Activated naive CD8-positive, alpha-beta T cell (primary cell): ENCODE measurements around the gene PPP1R13L.

Experiments
- H3K27ac Mint-ChIP-seq: one replicate; pipeline ENCODE4 v1.8.0; 2021; ENCODE audit warnings: mixed read lengths
- H3K27me3 Mint-ChIP-seq: one replicate; pipeline ENCODE4 v1.8.0; 2021; ENCODE audit warnings: mixed read lengths
- H3K36me3 Mint-ChIP-seq: one replicate; pipeline ENCODE4 v1.8.0; 2021; ENCODE audit warnings: mixed read lengths
- H3K4me1 Mint-ChIP-seq: one replicate; pipeline ENCODE4 v1.8.0; 2021; ENCODE audit warnings: low read depth, mixed read lengths
- H3K4me3 Mint-ChIP-seq: one replicate; pipeline ENCODE4 v1.8.0; 2021; ENCODE audit warnings: mild to moderate bottlenecking, mixed read lengths
- H3K9me3 Mint-ChIP-seq: one replicate; pipeline ENCODE4 v1.8.0; 2021; ENCODE audit warnings: low read depth, mixed read lengths

PPP1R13L gene

DNA sequence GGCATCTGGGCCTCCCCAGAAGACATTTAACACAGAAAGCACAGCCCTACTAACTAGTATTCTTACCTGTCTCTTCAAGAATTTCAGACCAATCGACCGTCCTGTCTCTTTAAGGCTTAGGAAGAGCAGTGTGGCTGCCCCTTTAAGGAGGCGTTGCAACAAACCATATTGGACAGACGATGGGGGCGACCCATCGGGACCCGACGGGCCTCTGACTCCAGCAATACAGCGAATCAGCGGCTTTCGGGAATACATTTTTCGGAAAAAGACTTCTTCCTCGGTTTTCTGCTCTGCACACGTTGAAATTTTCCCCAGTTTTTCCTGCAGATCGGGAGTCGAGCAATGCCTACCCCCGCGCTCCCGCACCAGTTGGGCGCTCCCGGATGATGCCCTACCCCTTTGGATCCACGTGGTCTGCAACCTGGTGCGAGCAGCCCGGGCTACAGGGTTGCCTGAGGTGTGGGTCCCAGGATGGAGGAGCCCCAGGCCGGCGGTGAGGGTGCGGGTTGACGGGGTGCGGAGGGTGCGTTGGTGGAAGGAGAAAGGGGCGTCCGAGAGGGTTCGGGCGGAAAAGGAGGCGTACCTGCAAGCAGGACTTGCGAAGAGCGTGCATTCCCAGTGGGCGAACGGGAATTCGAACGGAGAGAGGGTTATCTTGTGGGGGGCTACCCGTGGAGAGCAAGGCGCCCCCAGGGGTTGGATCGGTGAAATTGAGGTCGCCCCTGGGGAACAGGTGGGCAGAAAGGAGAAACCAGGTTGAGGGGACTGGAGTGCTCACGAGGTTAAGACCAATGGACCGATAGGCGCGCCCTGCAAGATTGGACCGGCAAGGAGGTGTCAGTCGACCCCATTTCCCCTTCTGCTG is 1.6 kb upstream of the PPP1R13L start, which contains the start of gene POLR1G:
Gene POLR1G (plus strand): TSS at position 419 of the 865 bp plus-strand sequence. CDS start 53 bp downstream, at position 472.
- H3K4me1 Mint-ChIP-seq, result peaks cover 33% of the 10 kb centered on the region
- H3K9me3 Mint-ChIP-seq, result no peaks in the 10 kb centered on the region
- peak within 1 kb of the TSS; percentile 98 for H3K4me3 Mint-ChIP-seq
- peak within 1 kb of the TSS; percentile 96 for H3K27ac Mint-ChIP-seq
- H3K27me3 Mint-ChIP-seq, result peaks cover 10% of the 10 kb centered on the region
- H3K36me3 Mint-ChIP-seq, result peaks cover 3% of the 10 kb centered on the region

DNA sequence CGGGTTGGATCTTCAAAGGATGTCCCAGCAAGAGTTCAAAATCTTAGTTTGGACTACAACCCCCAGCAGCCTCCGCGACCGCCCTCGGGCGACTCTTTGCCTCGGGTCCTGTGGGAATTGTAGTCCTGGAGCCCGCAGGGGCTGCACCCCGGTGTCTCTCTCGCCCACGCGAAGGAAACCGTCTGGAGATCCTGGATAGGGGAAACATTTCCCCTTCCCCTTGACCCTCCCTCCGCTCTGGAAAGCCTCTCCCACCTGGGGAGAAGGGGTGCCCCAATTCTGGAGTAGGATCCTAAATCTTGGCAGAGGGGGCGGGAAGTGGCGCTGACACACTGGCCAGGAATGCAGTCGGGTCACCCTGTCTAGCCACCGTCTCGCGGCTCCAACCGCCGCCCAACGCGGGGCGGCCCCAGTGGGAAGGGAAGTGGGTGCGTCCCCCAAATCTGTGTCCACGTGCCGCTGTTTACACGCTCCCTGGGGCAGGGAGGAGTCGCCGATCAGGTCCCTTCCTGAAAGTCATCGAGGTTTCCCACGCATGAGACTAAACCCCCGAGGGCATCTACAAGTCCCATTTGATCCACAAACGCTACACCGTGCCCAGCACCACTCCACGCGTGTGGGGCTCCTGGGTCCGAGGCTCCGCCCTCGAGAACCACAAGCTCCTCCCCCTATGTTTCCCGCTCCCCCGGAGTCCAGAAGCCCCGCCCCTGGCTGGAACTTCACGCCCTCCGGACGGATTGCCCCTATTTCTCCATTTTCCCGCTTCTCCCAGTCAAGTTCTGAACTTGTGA is 761 bp upstream of the PPP1R13L start:
- peaks cover 3% of the 10 kb centered on the region for H3K36me3 Mint-ChIP-seq
- H3K9me3 Mint-ChIP-seq, result no peaks in the 10 kb centered on the region
- H3K4me3 Mint-ChIP-seq, result peak overlapping the region; percentile 98
- H3K27ac Mint-ChIP-seq, result peak overlapping the region; percentile 96
- peaks cover 10% of the 10 kb centered on the region for H3K27me3 Mint-ChIP-seq
- H3K4me1 Mint-ChIP-seq, result peaks cover 33% of the 10 kb centered on the region

DNA sequence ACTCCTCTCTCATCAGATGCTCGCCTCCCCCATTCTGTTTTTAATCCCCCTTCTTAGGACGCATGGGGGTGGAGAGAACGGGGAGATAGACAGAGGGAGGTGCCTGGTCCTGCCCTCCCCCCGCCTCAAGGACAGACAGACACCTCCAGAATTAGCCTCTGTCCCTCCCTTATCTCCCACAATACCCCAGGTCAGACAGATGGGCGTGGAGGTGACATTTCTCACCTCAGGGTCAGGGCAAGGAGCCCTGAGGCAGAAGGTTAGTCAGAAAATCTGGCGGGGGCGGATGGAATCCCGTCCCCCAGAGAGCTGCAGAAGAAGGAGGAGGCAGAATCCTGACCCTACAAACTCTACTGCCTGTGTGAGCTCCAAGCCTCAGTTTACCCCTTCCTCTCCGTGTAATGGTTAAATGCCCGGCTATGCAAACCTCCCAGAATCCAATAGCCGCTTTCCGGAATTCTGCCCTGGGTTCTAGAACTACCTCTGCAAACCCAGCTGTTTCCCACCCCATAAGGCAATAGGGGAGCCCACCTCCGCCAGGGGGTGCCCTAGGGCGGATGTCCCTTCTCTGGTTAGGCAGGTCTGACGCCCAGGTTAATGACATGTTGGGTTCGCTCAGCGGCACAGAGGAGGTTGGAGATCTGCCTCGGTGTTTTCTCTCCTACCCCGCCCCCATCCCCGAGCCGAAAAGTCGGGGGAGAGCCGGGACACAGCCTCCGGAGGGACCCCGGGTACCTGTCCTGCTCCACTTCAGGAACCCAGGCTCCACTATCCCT is 900 bp downstream of the PPP1R13L start:
- Mint-ChIP-seq H3K4me3 (peak overlapping the region; percentile 98), H3K9me3 (no peaks in the 10 kb centered on the region), H3K27me3 (peaks cover 13% of the 10 kb centered on the region), H3K4me1 (peaks cover 31% of the 10 kb centered on the region), H3K27ac (no peak overlapping the region), H3K36me3 (peaks cover under 1% of the 10 kb centered on the region)

DNA sequence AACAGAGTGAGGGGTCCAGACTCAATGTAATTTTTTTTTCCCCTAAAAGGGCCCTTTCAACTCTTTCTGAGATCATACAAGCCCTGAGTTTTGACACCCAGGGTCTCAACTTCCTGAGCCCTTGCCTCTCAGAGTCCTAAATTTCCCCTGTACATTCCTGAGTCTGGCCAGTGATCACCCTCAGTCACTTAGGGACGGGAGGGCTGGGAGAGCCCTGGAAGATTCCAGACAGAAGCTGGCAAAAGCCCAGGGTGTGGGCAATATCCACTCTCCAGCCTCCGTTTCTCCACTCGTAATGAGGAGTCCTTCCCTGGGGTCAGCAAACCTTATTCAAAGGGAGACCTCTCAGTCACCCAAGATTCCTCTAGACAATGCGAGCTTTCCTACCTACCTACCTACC is 1.6 kb downstream of the PPP1R13L start:
- Mint-ChIP-seq H3K4me1 (peaks cover 36% of the 10 kb centered on the region), H3K36me3 (no peaks in the 10 kb centered on the region), H3K9me3 (no peaks in the 10 kb centered on the region), H3K4me3 (no peak overlapping the region), H3K27ac (no peak overlapping the region), H3K27me3 (peaks cover 17% of the 10 kb centered on the region)

GRCh38 chr19:45402298-45403061 is 2.4 kb downstream of the PPP1R13L start:
- Mint-ChIP-seq H3K4me3 (no peak overlapping the region), H3K27ac (no peak overlapping the region), H3K4me1 (peaks cover 33% of the 10 kb centered on the region), H3K36me3 (no peaks in the 10 kb centered on the region), H3K27me3 (peaks cover 17% of the 10 kb centered on the region), H3K9me3 (no peaks in the 10 kb centered on the region)

- peaks cover 20% of the 10 kb centered on the region for H3K27me3 Mint-ChIP-seq
- H3K4me1 Mint-ChIP-seq, result peaks cover 33% of the 10 kb centered on the region
- H3K36me3 Mint-ChIP-seq, result no peaks in the 10 kb centered on the region
- H3K27ac Mint-ChIP-seq, result no peak overlapping the region
- no peak overlapping the region for H3K4me3 Mint-ChIP-seq
- no peaks in the 10 kb centered on the region for H3K9me3 Mint-ChIP-seq
Observed at GRCh38 chr19:45401815-45402214, 3.1 kb downstream of the PPP1R13L start.

DNA sequence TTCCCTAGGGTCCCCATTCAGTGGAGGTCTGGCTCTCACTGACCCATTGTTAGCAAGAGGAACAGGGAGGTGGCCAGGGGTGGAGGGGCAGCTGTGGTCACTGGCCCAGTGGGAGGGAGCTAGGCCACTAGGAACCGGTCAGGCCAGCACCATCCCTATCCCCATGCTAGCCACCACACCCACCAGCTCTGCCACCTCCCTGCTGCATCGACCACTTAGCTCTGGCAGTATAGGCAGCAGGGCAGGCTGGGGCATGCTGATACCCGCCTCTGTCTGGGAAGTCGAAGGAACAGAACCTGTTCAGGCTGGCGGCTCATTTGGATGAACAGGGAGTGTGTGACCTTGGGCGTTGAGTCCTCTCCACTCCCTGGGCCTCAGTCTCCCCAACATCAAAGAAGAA is 4.7 kb downstream of the PPP1R13L start:
- H3K9me3 Mint-ChIP-seq, result no peaks in the 10 kb centered on the region
- H3K36me3 Mint-ChIP-seq, result no peaks in the 10 kb centered on the region
- H3K27me3 Mint-ChIP-seq, result peaks cover 19% of the 10 kb centered on the region
- peaks cover 26% of the 10 kb centered on the region for H3K4me1 Mint-ChIP-seq
- no peak overlapping the region for H3K4me3 Mint-ChIP-seq
- H3K27ac Mint-ChIP-seq, result no peak overlapping the region

- no peaks in the 10 kb centered on the region for H3K9me3 Mint-ChIP-seq
- H3K4me1 Mint-ChIP-seq, result peaks cover 8% of the 10 kb centered on the region
- no peak overlapping the region for H3K4me3 Mint-ChIP-seq
- no peaks in the 10 kb centered on the region for H3K36me3 Mint-ChIP-seq
- no peak overlapping the region for H3K27ac Mint-ChIP-seq
- peaks cover 10% of the 10 kb centered on the region for H3K27me3 Mint-ChIP-seq
Observed at GRCh38 chr19:45395821-45396617, 8.8 kb downstream of the PPP1R13L start.

- Mint-ChIP-seq H3K27ac (no peak overlapping the region), H3K27me3 (peaks cover 8% of the 10 kb centered on the region), H3K9me3 (no peaks in the 10 kb centered on the region), H3K4me1 (peaks cover 2% of the 10 kb centered on the region), H3K4me3 (no peak overlapping the region), H3K36me3 (no peaks in the 10 kb centered on the region)
Observed at GRCh38 chr19:45391871-45392665, 12.8 kb downstream of the PPP1R13L start.

- peaks cover 6% of the 10 kb centered on the region for H3K27me3 Mint-ChIP-seq
- no peaks in the 10 kb centered on the region for H3K9me3 Mint-ChIP-seq
- H3K4me1 Mint-ChIP-seq, result peaks cover 1% of the 10 kb centered on the region
- no peaks in the 10 kb centered on the region for H3K36me3 Mint-ChIP-seq
- H3K4me3 Mint-ChIP-seq, result no peak overlapping the region
- H3K27ac Mint-ChIP-seq, result no peak overlapping the region
Observed at GRCh38 chr19:45391346-45391745, 13.5 kb downstream of the PPP1R13L start.

GRCh38 chr19:45385392-45386221 is 19.3 kb downstream of the PPP1R13L start:
- Mint-ChIP-seq H3K27me3 (peaks cover 12% of the 10 kb centered on the region), H3K36me3 (no peaks in the 10 kb centered on the region), H3K4me3 (no peak overlapping the region), H3K9me3 (no peaks in the 10 kb centered on the region), H3K4me1 (no peaks in the 10 kb centered on the region), H3K27ac (no peak overlapping the region)

DNA sequence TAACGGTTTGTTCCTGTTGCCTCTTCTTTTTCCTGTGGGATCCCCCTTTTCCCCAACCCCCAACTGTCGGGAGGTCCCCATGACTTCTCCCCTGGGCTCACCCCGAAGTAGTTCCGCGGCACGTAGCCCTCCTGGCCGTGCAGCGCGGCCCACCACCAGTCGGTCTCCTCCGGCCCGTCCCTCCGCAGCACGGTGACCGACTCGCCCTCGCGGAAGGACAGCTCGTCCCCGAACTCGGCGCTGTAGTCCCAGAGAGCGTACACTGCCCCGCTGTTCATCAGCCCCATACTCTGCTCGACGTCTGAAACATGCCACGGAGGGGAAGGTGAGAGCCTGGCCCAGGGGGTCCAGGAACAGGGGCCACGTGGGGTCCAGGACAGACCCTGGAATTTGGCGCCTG is 22.4 kb downstream of the PPP1R13L start:
- no peak overlapping the region for H3K4me3 Mint-ChIP-seq
- no peak overlapping the region for H3K27ac Mint-ChIP-seq
- H3K36me3 Mint-ChIP-seq, result no peaks in the 10 kb centered on the region
- H3K27me3 Mint-ChIP-seq, result peaks cover 7% of the 10 kb centered on the region
- H3K9me3 Mint-ChIP-seq, result no peaks in the 10 kb centered on the region
- no peaks in the 10 kb centered on the region for H3K4me1 Mint-ChIP-seq
